ENCODE results near the gene C9orf85.

Gene C9orf85

GRCh38 chr9:71904076-71904475 lies 7.4 kb upstream of the C9orf85 start:
- DNase-seq, result peak in 1 of 56 donors; percentile 11

DNA sequence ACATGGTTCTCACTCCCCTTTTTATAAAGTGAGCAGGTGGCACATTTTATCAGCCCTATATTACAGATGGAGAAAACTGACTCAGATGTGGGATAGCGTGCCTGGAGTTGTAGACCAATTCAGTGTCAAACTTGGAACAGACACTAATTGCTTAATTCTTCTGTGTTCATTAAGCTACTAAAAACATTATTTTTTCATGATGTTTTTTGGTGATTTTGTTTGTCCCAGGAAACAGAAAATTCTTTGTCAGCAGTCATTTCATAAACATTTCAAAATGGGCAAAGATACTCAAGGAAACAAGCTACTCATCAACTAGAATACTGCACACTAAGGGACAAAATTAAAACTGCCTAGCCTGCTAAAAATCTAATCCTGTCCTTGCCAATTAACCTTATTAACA lies 2.6 kb upstream of the C9orf85 start:
- DNase-seq, result no peak

DNA sequence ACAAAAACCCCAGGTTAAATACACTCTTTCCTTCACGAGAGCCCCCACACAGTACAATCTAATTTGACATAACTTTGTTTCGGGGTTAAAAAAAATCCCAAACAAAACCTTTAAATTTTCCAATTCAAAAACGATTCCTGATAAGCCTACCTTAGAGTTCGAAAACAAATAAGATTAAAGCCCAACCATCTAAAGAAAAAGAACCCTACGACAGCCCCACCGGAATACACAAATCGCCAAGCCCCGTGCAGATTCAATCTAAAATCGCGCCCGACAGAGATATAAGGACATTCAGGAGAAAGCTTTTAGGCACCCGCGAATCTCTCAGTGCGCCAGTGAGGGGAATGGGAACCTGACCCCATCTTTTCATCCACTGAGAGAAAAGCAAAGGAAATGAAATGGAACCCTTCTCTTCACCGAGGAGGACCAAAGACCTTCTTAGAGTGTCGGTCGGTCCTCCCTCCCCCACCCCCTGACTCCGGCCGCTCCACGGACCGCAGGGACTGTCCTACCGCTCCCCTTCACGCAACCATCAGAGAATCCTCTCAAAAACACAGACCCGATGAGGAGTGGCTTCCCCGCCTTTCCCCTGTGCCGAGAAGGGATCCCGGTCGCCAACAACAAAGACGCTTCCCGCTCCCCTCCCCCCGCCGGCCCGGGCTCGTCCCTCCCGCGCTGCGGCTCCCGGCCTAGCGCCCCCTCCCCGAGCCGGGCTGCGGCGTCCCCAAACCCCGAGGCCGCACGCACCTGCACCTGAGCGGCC lies 1.4 kb upstream of the C9orf85 start:
- peak in 50 of 56 donors; percentile 15 to 79 (median 58) for DNase-seq

DNA sequence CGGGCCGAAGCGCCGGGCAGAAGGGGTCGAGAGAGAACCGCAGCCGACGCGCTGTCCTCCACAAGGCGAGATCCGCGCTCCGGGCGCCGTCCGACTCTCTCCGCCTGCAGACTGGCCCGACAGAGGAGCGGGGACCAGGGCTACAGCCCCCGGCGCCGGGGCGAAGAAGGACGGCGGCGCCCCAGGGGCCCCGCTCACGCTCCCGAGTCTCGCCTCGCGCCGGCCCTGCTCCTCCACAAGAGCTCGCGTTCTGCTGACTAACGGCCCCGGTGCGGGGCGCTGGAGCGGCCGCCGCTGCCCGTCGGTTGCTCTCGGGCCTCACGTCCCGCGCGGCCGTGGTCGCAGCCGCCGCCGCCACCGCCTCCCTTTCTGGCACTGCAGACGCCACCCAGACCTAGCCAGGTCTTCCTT lies 784 bp upstream of the C9orf85 start:
- DNase-seq, result peak in 9 of 56 donors; percentile 55 to 77 (median 70)

DNA sequence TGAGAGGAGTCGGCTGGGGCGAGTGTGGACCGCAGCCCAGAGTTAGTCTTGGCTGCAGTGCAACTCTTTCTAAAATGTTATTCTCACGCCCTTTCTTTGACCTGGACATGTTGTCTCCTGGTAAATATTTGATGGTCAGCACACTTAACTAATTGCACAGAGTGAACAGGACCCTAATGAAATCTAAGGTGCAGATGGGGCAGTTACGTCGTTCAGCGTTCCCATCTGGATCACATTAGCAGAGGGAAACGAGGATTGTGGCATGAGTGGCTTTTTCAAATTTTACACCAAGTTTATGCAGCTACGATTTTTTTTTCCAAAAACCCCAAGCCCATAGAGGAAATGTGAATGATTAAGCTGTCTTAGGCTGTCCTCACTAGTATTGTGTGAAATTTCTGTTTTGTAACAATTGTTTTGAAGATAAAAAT lies 483 bp downstream of the C9orf85 start:
- no peak for DNase-seq

GRCh38 chr9:71915495-71915894 lies 4.1 kb downstream of the C9orf85 start:
- DNase-seq, result no peak

GRCh38 chr9:71916834-71917534 lies 5.5 kb downstream of the C9orf85 start:
- DNase-seq, result no peak

DNA sequence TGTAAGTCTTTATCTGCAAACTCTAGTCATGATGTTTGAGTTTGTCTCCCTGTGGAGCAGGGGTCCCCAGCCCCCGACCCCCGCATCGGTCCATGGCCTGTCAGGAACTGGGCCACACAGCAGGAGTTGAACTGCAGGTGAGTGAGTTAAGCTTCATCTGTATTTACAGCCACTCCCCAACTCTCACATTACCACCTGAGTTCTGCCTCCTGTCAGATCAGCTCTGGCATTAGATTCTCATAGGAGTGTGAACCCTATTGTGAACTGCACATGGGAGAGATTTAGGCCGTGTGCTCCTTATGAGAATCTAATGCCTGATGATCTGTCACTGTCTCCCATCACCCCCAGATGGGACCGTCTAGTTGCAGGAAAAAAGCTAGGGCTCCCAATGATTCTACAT lies 7.0 kb downstream of the C9orf85 start:
- DNase-seq, result no peak

- no peak for DNase-seq
Observed at GRCh38 chr9:71920456-71921189, 9.2 kb downstream of the C9orf85 start.

DNA sequence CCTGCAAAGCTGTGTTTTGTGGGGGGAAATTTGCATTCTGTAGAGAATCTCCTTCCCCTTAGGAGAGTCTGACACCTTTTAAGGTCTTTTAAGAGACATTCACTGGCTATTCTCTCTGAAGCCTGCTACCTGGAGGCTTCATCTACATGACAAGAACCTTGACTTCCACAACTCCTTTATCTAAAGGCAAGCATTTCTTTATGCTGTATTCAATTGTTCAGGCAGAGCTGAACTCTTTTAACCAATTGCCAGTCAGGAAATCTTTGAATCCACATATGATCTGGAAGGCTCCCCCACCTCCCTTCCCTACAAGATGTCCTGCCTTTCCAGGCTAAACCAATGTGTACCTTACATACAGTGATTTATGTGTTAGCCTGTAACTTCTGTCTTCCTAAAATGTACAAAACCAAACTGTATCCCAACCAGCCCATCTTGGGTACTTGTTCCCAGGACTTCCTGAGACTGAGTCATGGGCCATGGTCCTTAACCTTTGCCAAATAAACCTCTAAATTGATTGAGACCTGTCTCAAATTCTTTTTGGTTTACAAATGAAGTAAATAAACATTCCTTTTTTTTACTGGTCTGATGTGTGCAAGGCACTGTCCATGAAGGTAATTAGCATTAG lies 9.9 kb downstream of the C9orf85 start:
- no peak for DNase-seq

DNA sequence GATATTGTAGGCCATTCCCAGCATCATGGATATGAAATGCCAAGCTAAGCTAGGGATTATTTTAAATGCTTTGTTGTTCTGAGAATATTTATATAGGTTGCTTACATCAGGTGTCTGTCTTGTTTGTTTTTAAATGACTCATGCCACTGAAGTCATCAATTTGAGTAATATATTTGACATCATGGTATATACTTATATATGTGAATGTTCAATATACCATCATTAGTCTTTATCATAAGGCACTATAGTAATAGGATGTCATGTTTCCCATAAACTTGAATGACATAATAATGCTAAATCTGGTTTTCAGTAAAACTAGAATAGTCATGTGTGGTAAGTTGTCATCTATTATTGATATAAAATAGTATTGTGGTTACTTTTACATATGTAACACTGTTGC lies 13.1 kb downstream of the C9orf85 start:
- no peak for DNase-seq

DNA sequence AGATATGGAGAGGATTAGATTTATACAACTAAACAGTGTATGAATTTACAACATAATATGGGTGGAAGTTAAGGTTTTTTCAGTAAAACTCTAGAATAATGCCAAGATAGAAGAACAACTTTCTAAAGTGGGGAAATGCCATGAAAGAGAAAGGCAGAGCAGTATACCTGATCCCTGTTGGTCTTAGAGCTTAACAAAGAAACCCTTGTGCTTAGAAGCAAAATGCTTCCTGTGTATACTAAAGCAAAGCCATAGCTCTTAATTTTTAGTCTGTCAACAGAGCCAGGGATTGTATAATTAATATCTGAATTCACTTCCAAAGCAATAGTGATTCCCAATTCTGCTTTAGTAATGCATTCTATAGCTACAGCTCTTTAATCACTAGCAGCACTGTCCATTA lies 14.4 kb downstream of the C9orf85 start:
- DNase-seq, result no peak

DNA sequence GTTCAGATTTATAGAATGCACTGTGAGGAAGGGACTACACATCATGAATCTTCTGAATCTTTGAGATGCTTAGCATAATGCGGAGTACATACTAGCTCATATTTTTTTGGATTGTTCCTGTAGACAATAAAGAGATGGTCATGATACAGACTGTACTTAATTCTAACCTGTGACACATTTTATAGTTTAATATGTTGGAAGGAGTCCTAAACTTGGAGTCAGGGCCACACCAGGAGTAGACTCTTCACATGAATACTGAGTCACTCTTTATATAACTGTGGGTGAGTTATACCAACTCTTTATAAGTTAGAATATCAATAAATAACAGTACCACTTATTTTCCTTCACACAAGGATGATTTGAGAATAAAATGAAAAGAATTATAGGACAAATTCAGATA lies 16.9 kb downstream of the C9orf85 start:
- DNase-seq, result no peak

GRCh38 chr9:71928806-71929205 lies 17.4 kb downstream of the C9orf85 start:
- DNase-seq, result no peak

DNA sequence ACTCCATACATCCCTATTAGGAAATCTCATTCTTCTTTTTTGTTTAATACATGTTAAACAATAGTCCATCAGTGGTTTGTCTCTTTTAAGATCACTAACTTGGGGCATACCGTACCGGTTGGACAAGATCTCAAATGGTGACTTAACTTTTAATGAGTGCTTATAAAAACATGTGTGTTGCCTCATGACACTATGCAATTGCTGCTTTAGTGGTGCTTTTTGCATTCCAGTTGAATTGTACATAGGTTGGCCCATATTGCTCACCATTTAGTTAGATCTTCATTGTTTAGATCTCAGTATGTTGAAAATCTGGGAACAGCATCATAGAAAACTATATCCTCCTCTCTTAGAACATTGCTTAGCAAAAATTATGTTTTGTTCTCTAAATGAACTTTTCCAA lies 17.8 kb downstream of the C9orf85 start:
- DNase-seq, result no peak

GRCh38 chr9:71929791-71930440 lies 18.5 kb downstream of the C9orf85 start:
- DNase-seq, result no peak

- DNase-seq, result no peak
Observed at GRCh38 chr9:71931166-71931565, 19.7 kb downstream of the C9orf85 start.

DNA sequence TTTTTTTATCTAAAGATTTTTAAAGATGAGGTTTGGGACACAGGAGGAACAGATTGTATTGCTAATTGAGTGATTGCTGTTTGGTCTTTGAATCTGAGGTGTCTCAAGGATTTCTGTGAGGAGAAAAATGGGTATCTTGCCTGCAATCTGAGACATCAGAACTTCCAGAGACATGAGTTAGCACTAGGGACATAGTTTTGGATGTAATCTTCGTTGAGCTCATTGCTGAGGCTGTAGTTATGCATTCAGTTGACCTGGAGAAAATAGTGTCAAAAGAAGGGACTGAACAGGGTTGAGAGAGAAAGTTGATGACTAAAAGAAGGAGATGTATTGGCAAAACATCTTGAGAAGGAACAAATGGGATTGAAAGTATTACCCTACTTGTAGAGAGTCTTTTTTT lies 24.6 kb downstream of the C9orf85 start:
- no peak for DNase-seq

DNA sequence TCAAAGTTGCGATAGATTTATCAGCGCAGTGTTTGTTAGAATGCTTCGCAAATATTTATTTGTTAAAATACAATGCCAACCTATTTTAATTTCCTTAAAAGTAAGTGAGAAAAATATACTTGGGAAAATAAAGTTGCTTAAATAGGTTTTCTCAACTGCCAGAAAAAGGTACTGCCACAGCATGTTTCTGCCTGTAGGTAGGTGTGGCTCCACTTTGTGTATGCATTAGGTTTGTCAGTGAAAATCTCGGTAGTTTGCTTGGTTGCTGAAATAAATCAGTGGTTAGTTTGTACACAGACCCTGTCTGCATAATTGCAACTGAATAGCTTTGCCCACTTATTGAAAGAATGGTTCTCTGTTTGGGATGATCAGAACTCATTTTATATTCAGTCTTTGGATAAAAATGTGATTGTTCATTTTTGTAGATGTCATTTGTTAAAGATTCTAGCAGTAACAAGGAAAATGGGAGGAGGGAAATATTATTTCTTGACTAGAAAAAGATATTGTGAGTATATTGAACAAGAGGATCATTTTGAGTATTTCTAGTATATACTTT lies 25.7 kb downstream of the C9orf85 start:
- peak in 9 of 56 donors; percentile 8 to 35 (median 14) for DNase-seq

- DNase-seq, result no peak
Observed at GRCh38 chr9:71937898-71938297, 26.5 kb downstream of the C9orf85 start.

GRCh38 chr9:71941060-71941568 lies 29.7 kb downstream of the C9orf85 start:
- DNase-seq, result no peak

Data from nucleus accumbens (tissue), 56 donors.